Hepatocyte (in vitro differentiated cells): ENCODE results near the gene CYP2B6.
"Not testable (repeated sequence)": the region's sequence is repeated elsewhere in the genome, so short reads cannot be mapped to it uniquely, and the experiment has no call there.

Experiments used
- CTCF ChIP-seq: fragments of 200-600 bp; sonication (generic); IDR thresholded peaks from 2 replicates; pipeline ENCODE4 v1.5.1; 2016; ENCODE audit warnings: antibody characterized with exemption, mild to moderate bottlenecking; ENCODE audit not compliant: poor library complexity
- EZH2 ChIP-seq: fragments of 200-600 bp; sonication (generic); IDR thresholded peaks from 2 replicates; pipeline ENCODE4 v1.6.1; 2016; ENCODE audit warnings: antibody characterized with exemption, mild to moderate bottlenecking, borderline replicate concordance

- not testable (repeated sequence) for TF ChIP-seq EZH2, CTCF
Observed at GRCh38 chr19:41045095-41045494, 54.0 kb downstream of the CYP2B6 start.
